ENCODE measurements around the gene NFAT5. TPM values are rescaled to one million over a fixed set of nuclear protein-coding genes. Genes with fewer than 3 reads are reported as not detected.

NFAT5 gene
- total RNA-seq, 1 experiment from 2014 or later = 21.0 TPM

DNA sequence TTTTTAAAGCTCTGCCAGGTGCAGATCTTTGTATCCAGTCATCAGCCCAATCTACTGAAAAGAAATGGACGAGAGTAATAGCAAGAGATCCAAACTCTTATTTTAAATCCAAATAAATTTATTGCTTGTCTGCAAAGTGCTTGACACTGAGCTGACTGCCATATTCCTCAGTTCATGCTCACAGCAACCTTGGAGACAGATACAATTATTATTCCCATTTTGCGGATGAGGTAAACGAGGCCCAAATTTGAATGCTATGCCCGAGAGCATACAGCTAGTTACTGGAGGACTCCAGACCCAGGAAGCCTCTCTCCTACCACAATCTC is 188.3 kb downstream of the NFAT5 start:
- H3K4me3 Mint-ChIP-seq = peak overlapping the region; percentile 98 to 100
- peaks cover 21 to 46% (median 38%) of the 10 kb centered on the region in 3 experiments for H3K36me3 Mint-ChIP-seq (ENCODE audit: insufficient read depth in 1 of 3, low read depth in 3 of 3)
- no peaks in the 10 kb centered on the region; a peak in 1 of 5 replicates for H3K9me3 Mint-ChIP-seq
- Histone ChIP-seq H3K4me2 (ENCODE audit: insufficient read depth, insufficient read length, low read length) (peak overlapping the region; percentile 93), H3K56ac (ENCODE audit: insufficient read length, low read depth, low read length) (no peak overlapping the region), H3K9ac (ENCODE audit: extremely low read depth, insufficient read length, low read length) (peak overlapping the region; percentile 92), H3K4me1 (ENCODE audit: insufficient read depth, low read length) (no peaks in the 10 kb centered on the region; the same call in 1 of the 2 replicates), H2AK5ac (ENCODE audit: insufficient read length, low read length) (no peak overlapping the region), H2BK120ac (ENCODE audit: low read depth, low read length, poor library complexity, severe bottlenecking) (no peak overlapping the region), H2BK12ac (ENCODE audit: insufficient read length, low read depth, low read length) (no peak overlapping the region), H4K5ac (ENCODE audit: insufficient read length, low read depth, low read length) (peak overlapping the region; percentile 15), H2BK15ac (ENCODE audit: low read depth, low read length) (no peak overlapping the region), H3T11ph (ENCODE audit: low read length) (no peak overlapping the region), H3K23me2 (ENCODE audit: insufficient read length, low read depth, low read length, poor library complexity, severe bottlenecking) (no peaks in the 10 kb centered on the region), H2BK20ac (ENCODE audit: low read depth, low read length, poor library complexity, severe bottlenecking) (no peak overlapping the region), H3K27ac (ENCODE audit: insufficient read length, low read depth, low read length) (no peak overlapping the region), H3K4ac (ENCODE audit: low read depth, low read length) (no peak overlapping the region), H3K27me3 (ENCODE audit: insufficient read depth, low read length) (no peaks in the 10 kb centered on the region), H3K79me1 (ENCODE audit: insufficient read depth, low read depth, low read length, poor library complexity, severe bottlenecking) (no peaks in the 10 kb centered on the region), H4K8ac (replicated peaks; ENCODE audit: insufficient read length, low read depth, low read length) (no peak overlapping the region), H3K18ac (ENCODE audit: insufficient read length, low read depth, low read length) (no peak overlapping the region), H3K23ac (ENCODE audit: insufficient read length, low read depth, low read length) (no peak overlapping the region), H3K9me3 (ENCODE audit: control insufficient read depth, low read depth, low read length) (no peaks in the 10 kb centered on the region), H2AFZ (ENCODE audit: low read length) (no peak overlapping the region), H4K20me1 (ENCODE audit: control insufficient read depth, insufficient read depth, insufficient read length) (no peaks in the 10 kb centered on the region), H4K91ac (ENCODE audit: insufficient read length, low read depth, low read length) (no peak overlapping the region), H3K14ac (ENCODE audit: insufficient read depth, low read length) (peak overlapping the region; percentile 92; the same call in 1 of the 2 replicates), H2BK5ac (ENCODE audit: insufficient read length, low read length) (no peak overlapping the region), H3K79me2 (ENCODE audit: insufficient read depth, low read length) (peaks cover 15% of the 10 kb centered on the region; the same call in 1 of the 2 replicates)
- DNase-seq = no peak
- no CpG with 5 or more reads among the region's 4 CpGs for WGBS (ENCODE audit: extremely low coverage, insufficient read length, low lambda C conversion rate)
- TF ChIP-seq, protein P1, sequence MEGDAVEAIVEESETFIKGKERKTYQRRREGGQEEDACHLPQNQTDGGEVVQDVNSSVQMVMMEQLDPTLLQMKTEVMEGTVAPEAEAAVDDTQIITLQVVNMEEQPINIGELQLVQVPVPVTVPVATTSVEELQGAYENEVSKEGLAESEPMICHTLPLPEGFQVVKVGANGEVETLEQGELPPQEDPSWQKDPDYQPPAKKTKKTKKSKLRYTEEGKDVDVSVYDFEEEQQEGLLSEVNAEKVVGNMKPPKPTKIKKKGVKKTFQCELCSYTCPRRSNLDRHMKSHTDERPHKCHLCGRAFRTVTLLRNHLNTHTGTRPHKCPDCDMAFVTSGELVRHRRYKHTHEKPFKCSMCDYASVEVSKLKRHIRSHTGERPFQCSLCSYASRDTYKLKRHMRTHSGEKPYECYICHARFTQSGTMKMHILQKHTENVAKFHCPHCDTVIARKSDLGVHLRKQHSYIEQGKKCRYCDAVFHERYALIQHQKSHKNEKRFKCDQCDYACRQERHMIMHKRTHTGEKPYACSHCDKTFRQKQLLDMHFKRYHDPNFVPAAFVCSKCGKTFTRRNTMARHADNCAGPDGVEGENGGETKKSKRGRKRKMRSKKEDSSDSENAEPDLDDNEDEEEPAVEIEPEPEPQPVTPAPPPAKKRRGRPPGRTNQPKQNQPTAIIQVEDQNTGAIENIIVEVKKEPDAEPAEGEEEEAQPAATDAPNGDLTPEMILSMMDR (conservative IDR thresholded peaks at IDR 0.05) = no peak
- peaks cover 7 to 8% of the 10 kb centered on the region in 2 experiments for H3K4me1 Mint-ChIP-seq
- H3K27ac Mint-ChIP-seq = peak overlapping the region in 2 of 3 experiments; percentile 99 to 100; a peak in 5 of 7 replicates
- H3K27me3 Mint-ChIP-seq (ENCODE audit: low read depth) = peaks cover 10% of the 10 kb centered on the region

Small RNAs within 50 kb of the gene (microRNA-seq; reads per million reads assigned to microRNA genes)
- not detected for gene MIR1538 (ENCODE audit: borderline microRNAs expressed)

Other genes starting within 250 kb of the NFAT5 start
- 36.3 and 36.4 TPM in 2 replicates for gene PDF, start 235.4 kb upstream of the NFAT5 start, total RNA-seq (2021)
- gene COG8, start 226.4 kb upstream of the NFAT5 start, total RNA-seq (2021) = 52.3 and 55.3 TPM in 2 replicates
- gene NIP7, start 226.2 kb upstream of the NFAT5 start, total RNA-seq (2021) = 72.8 and 75.8 TPM in 2 replicates
- gene TMED6, start 214.2 kb upstream of the NFAT5 start, total RNA-seq (2021) = 0.31 TPM in 1 of 2 replicates, not detected in the other
- 51.0 and 51.7 TPM in 2 replicates for gene TERF2, start 180.0 kb upstream of the NFAT5 start, total RNA-seq (2021)
- 126 and 132 TPM in 2 replicates for gene CYB5B, start 141.3 kb upstream of the NFAT5 start, total RNA-seq (2021)
- 64.6 and 66.9 TPM in 2 replicates for gene NQO1, start 160.6 kb downstream of the NFAT5 start, total RNA-seq (2021)
- gene NOB1, start 189.0 kb downstream of the NFAT5 start, total RNA-seq (2021) = 98.7 and 101 TPM in 2 replicates
- 37.7 and 40.2 TPM in 2 replicates for gene WWP2, start 196.4 kb downstream of the NFAT5 start, total RNA-seq (2021)

Measured in H9 (cell line).